Trophoblast cell (in vitro differentiated cells and primary cell): ENCODE results near the gene CPXM2.

Experiments
- DNase-seq, 2 donors: peaks; one replicate each; pipeline ENCODE4 v3.0.0-alpha.2; 2016
- H2AFZ ChIP-seq: 2 replicates; pipeline ENCODE4 v1.6.1; 2013; ENCODE audit warnings: low read length, moderate library complexity, mild to moderate bottlenecking; ENCODE audit not compliant: insufficient read depth, poor library complexity
- H2AK5ac ChIP-seq: 2 replicates; pipeline ENCODE4 v1.6.1; 2013; ENCODE audit warnings: mild to moderate bottlenecking, low read length
- H2BK120ac ChIP-seq: 2 replicates; pipeline ENCODE4 v1.6.1; 2013; ENCODE audit warnings: low read length, mild to moderate bottlenecking, moderate library complexity; ENCODE audit not compliant: insufficient read depth, poor library complexity
- H2BK12ac ChIP-seq: 2 replicates; pipeline ENCODE4 v1.6.1; 2013; ENCODE audit warnings: mild to moderate bottlenecking, low read length, moderate library complexity
- H2BK5ac ChIP-seq: 2 replicates; pipeline ENCODE4 v1.6.1; 2013; ENCODE audit warnings: low read length, low read depth, moderate library complexity, mild to moderate bottlenecking; ENCODE audit not compliant: poor library complexity
- H3K14ac ChIP-seq: 2 replicates; pipeline ENCODE4 v1.6.1; 2013; ENCODE audit warnings: mild to moderate bottlenecking, low read length
- H3K18ac ChIP-seq: 2 replicates; pipeline ENCODE4 v1.6.1; 2013; ENCODE audit warnings: mild to moderate bottlenecking, low read length
- H3K23ac ChIP-seq: 2 replicates; pipeline ENCODE4 v1.6.1; 2013; ENCODE audit warnings: low read length
- H3K27ac ChIP-seq: 2 replicates; pipeline ENCODE4 v1.5.1; 2013; ENCODE audit warnings: low read depth, mild to moderate bottlenecking, inconsistent platforms, low read length, moderate library complexity
- H3K27me3 ChIP-seq: 2 replicates; pipeline ENCODE4 v1.6.1; 2013; ENCODE audit warnings: inconsistent platforms, mild to moderate bottlenecking, low read length, moderate library complexity; ENCODE audit not compliant: insufficient read depth
- H3K36me3 ChIP-seq, 2 experiments: 1 replicate in 1 of 2; 2 replicates in 1 of 2; pipeline ENCODE4 v1.6.1; 2013; ENCODE audit warnings: low read length in 2 of 2, mild to moderate bottlenecking in 2 of 2, moderate library complexity in 1 of 2; ENCODE audit not compliant: insufficient read depth in 2 of 2, control insufficient read depth in 1 of 2
- H3K4ac ChIP-seq: 2 replicates; pipeline ENCODE4 v1.6.1; 2013; ENCODE audit warnings: low read depth, mild to moderate bottlenecking, low read length, moderate library complexity
- H3K4me1 ChIP-seq, 2 experiments: 1 replicate in 1 of 2; 2 replicates in 1 of 2; pipeline ENCODE4 v1.6.1; 2013; ENCODE audit warnings: low read length in 2 of 2, mild to moderate bottlenecking in 2 of 2, moderate library complexity in 1 of 2; ENCODE audit not compliant: insufficient read depth in 2 of 2, control insufficient read depth in 1 of 2
- H3K4me2 ChIP-seq: 2 replicates; pipeline ENCODE4 v1.6.1; 2013; ENCODE audit warnings: inconsistent platforms, mild to moderate bottlenecking, low read length, moderate library complexity
- H3K4me3 ChIP-seq: 2 replicates; pipeline ENCODE4 v1.5.1; 2013; ENCODE audit warnings: mild to moderate bottlenecking, low read depth, low read length, inconsistent platforms
- H3K79me1 ChIP-seq: one replicate; pipeline ENCODE4 v1.6.1; 2013; ENCODE audit warnings: low read length
- H3K79me2 ChIP-seq: 2 replicates; pipeline ENCODE4 v1.6.1; 2013; ENCODE audit warnings: low read length, mild to moderate bottlenecking; ENCODE audit not compliant: control insufficient read depth, insufficient read depth, poor library complexity
- H3K9ac ChIP-seq: 2 replicates; pipeline ENCODE4 v1.6.1; 2013; ENCODE audit warnings: mild to moderate bottlenecking, low read length
- H3K9me3 ChIP-seq: 2 replicates; pipeline ENCODE4 v1.6.1; 2013; ENCODE audit warnings: low read depth, mild to moderate bottlenecking, control low read depth, inconsistent platforms, low read length; ENCODE audit not compliant: insufficient read depth
- H4K12ac ChIP-seq: 2 replicates; pipeline ENCODE4 v1.6.1; 2013; ENCODE audit warnings: low read depth, mild to moderate bottlenecking, low read length, moderate library complexity
- H4K8ac ChIP-seq: 2 replicates; pipeline ENCODE4 v1.6.1; 2013; ENCODE audit warnings: low read depth, mild to moderate bottlenecking, low read length, moderate library complexity
- H4K91ac ChIP-seq: one replicate; pipeline ENCODE4 v1.6.1; 2013; ENCODE audit warnings: low read depth, mild to moderate bottlenecking, low read length, moderate library complexity
- WGBS: extraction: QIAGEN DNeasy Blood & Tissue Kit; methylation state at CpG from one replicate; pipeline ENCODE4 v1.1.7; 2013; ENCODE audit warnings: missing lambda C conversion rate; ENCODE audit not compliant: insufficient read length, insufficient coverage; ENCODE audit errors: extremely low coverage; 5-methylcytosine and 5-hydroxymethylcytosine counted together

CPXM2 gene

GRCh38 chr10:123886292-123886691 lies 5.3 kb downstream of the CPXM2 start:
- DNase-seq: no peak
- H3K4ac ChIP-seq: no peak overlapping the region
- no peak overlapping the region for H4K12ac ChIP-seq
- peaks cover 7% of the 10 kb centered on the region for H3K27me3 ChIP-seq
- H2BK5ac ChIP-seq: no peak overlapping the region
- no peak overlapping the region for H4K8ac ChIP-seq
- no peak overlapping the region for H2BK120ac ChIP-seq
- H3K27ac ChIP-seq: no peak overlapping the region
- no peaks in the 10 kb centered on the region for H3K36me3 ChIP-seq
- H3K18ac ChIP-seq: no peak overlapping the region
- peaks cover 17 to 22% of the 10 kb centered on the region in 2 experiments for H3K4me1 ChIP-seq
- peaks cover 2% of the 10 kb centered on the region for H3K9me3 ChIP-seq
- no peak overlapping the region for H2AK5ac ChIP-seq
- no peak overlapping the region for H2BK12ac ChIP-seq
- peaks cover 6% of the 10 kb centered on the region for H3K79me1 ChIP-seq
- H3K9ac ChIP-seq: no peak overlapping the region
- WGBS: no CpG with 5 or more reads among the region's 6 CpGs
- H3K23ac ChIP-seq: no peak overlapping the region
- no peaks in the 10 kb centered on the region for H3K79me2 ChIP-seq
- H2AFZ ChIP-seq: no peak overlapping the region
- no peak overlapping the region for H3K4me2 ChIP-seq
- no peak overlapping the region for H3K4me3 ChIP-seq
- H4K91ac ChIP-seq: no peak overlapping the region
- no peak overlapping the region for H3K14ac ChIP-seq

- WGBS: no CpG with 5 or more reads among the region's 6 CpGs
- no peak overlapping the region for H3K4me3 ChIP-seq
- DNase-seq: no peak
- no peaks in the 10 kb centered on the region for H3K79me2 ChIP-seq
- no peak overlapping the region for H2AFZ ChIP-seq
- H2BK5ac ChIP-seq: no peak overlapping the region
- H3K14ac ChIP-seq: no peak overlapping the region
- no peak overlapping the region for H4K8ac ChIP-seq
- peak overlapping the region; percentile 4 for H3K18ac ChIP-seq
- H2AK5ac ChIP-seq: no peak overlapping the region
- no peak overlapping the region for H4K12ac ChIP-seq
- peaks cover 2% of the 10 kb centered on the region for H3K9me3 ChIP-seq
- peaks cover 3% of the 10 kb centered on the region for H3K27me3 ChIP-seq
- peaks cover 17 to 19% of the 10 kb centered on the region in 2 experiments for H3K4me1 ChIP-seq
- no peak overlapping the region for H4K91ac ChIP-seq
- H3K4ac ChIP-seq: no peak overlapping the region
- H3K36me3 ChIP-seq: no peaks in the 10 kb centered on the region
- no peak overlapping the region for H3K23ac ChIP-seq
- no peak overlapping the region for H3K27ac ChIP-seq
- H2BK120ac ChIP-seq: no peak overlapping the region
- no peak overlapping the region for H3K9ac ChIP-seq
- peak overlapping the region; percentile 8 for H2BK12ac ChIP-seq
- no peak overlapping the region for H3K4me2 ChIP-seq
- H3K79me1 ChIP-seq: peaks cover 6% of the 10 kb centered on the region
Measured at GRCh38 chr10:123885406-123886170, 6.0 kb downstream of the CPXM2 start.

DNA sequence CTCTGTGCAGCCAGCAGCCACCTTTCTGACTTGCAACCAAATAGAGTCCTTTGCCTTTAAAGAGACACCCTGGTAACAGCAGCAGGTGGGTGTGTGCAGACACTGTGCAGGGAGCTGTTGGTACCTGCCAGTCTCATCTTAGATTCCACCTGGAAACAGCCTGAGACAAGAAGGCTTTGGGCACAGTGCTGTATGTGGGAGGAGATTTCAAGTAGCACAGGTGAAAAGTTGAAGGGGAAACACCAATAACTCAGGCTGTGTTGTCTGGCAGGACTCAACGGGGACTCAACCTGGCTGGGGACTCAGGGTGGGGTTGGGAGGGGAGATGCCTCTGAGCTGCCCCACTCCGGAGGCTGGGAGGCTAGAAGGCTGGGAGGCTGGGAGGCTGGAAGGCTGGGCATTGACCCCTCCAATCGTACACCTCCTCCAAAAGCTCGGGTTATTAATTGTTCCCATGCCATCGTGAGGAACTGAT lies 6.7 kb downstream of the CPXM2 start:
- Histone ChIP-seq H3K4me1 (peaks cover 17 to 19% of the 10 kb centered on the region in 2 experiments), H4K8ac (no peak overlapping the region), H3K79me2 (no peaks in the 10 kb centered on the region), H3K36me3 (no peaks in the 10 kb centered on the region), H3K27me3 (no peaks in the 10 kb centered on the region), H3K4me3 (no peak overlapping the region), H2BK12ac (peak overlapping the region; percentile 0), H3K9me3 (peaks cover 2% of the 10 kb centered on the region), H3K14ac (no peak overlapping the region), H3K23ac (no peak overlapping the region), H3K79me1 (peaks cover 6% of the 10 kb centered on the region), H2BK5ac (no peak overlapping the region), H3K4me2 (no peak overlapping the region), H2AFZ (no peak overlapping the region), H4K12ac (no peak overlapping the region), H3K4ac (no peak overlapping the region), H3K9ac (no peak overlapping the region), H3K18ac (no peak overlapping the region), H2AK5ac (no peak overlapping the region), H2BK120ac (no peak overlapping the region), H3K27ac (no peak overlapping the region), H4K91ac (peak overlapping the region; percentile 26)
- DNase-seq: no peak
- WGBS: no CpG with 5 or more reads among the region's 5 CpGs

DNA sequence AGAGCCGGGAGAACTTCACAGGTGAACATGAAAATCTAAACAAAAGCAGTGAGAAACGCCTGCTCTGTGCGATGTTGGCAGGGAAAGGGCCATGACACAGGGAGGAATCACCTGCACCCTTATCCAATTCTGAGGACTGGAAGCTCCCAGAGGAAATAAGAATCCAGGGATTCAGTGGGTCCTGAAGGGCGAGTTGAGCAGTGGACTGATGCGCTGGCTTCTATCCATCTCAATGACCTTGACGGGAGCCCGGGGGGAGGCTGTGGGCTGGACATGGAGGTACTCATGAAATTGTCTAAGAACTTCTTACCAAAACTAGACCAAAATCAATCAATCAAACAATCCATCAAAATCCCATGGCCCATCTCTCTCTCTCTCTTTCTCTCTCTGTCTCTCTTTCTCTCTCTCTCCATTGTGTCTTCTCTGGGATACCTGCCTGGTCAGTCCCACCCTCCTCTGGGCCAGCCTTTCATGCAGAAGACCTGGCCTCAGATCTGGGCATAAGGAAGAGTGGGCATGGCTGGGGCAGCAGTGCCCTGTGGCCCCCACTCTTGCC lies 7.2 kb downstream of the CPXM2 start:
- Histone ChIP-seq H3K14ac (no peak overlapping the region), H2BK120ac (peak overlapping the region; percentile 65)

More for the DNA sequence above, 7.2 kb downstream of the CPXM2 start:
- no peaks in the 10 kb centered on the region for H3K27me3 ChIP-seq
- peaks cover 2% of the 10 kb centered on the region for H3K9me3 ChIP-seq
- peaks cover 6% of the 10 kb centered on the region for H3K79me1 ChIP-seq
- H3K79me2 ChIP-seq: no peaks in the 10 kb centered on the region
- H3K27ac ChIP-seq: no peak overlapping the region
- H4K91ac ChIP-seq: peak overlapping the region; percentile 26
- H4K12ac ChIP-seq: no peak overlapping the region
- no peaks in the 10 kb centered on the region for H3K36me3 ChIP-seq
- no peak overlapping the region for H2AFZ ChIP-seq
- H3K9ac ChIP-seq: no peak overlapping the region
- no peak overlapping the region for H3K4ac ChIP-seq
- H3K4me3 ChIP-seq: no peak overlapping the region
- no peak overlapping the region for H4K8ac ChIP-seq
- H3K23ac ChIP-seq: no peak overlapping the region
- peak overlapping the region; percentile 22 for H2AK5ac ChIP-seq
- H2BK5ac ChIP-seq: no peak overlapping the region
- peak overlapping the region; percentile 72 for H2BK12ac ChIP-seq
- WGBS: no CpG with 5 or more reads among the region's 7 CpGs
- peak overlapping the region; percentile 49 for H3K4me2 ChIP-seq
- no peak overlapping the region for H3K18ac ChIP-seq
- DNase-seq: no peak
- H3K4me1 ChIP-seq: peaks cover 17 to 19% of the 10 kb centered on the region in 2 experiments
